Neural cell (in vitro differentiated cells): Measurements from ENCODE around the gene SORCS1. TPM values are rescaled to one million over a fixed set of nuclear protein-coding genes. Genes with fewer than 3 reads are reported as not detected.

Source experiments
- H2AFZ ChIP-seq: fragments of 200-600, 300-800 bp; sonication (generic), shearing (Covaris generic); 2 replicates; pipeline ENCODE4 v1.6.0; 2014; ENCODE audit warnings: low read depth, mild to moderate bottlenecking, antibody characterized with exemption, low read length, moderate library complexity
- H3F3A ChIP-seq: fragments of 200-600 bp; shearing (Covaris generic); 2 replicates; pipeline ENCODE4 v1.6.1; 2016; ENCODE audit warnings: mild to moderate bottlenecking, moderate library complexity, mixed read lengths, antibody characterized with exemption, low read length; ENCODE audit not compliant: insufficient read depth, poor library complexity, severe bottlenecking
- H3K27ac ChIP-seq: fragments of 200-600, 300-800 bp; sonication (generic), shearing (Covaris generic); 2 replicates; pipeline ENCODE4 v1.5.1; 2014; ENCODE audit warnings: mild to moderate bottlenecking, low read length, moderate library complexity
- H3K27me3 ChIP-seq: fragments of 300-800, 200-600 bp; sonication (generic), shearing (Covaris generic); 2 replicates; pipeline ENCODE4 v1.6.0; 2014; ENCODE audit warnings: mild to moderate bottlenecking, low read depth, low read length, moderate library complexity; ENCODE audit not compliant: insufficient read depth
- H3K36me3 ChIP-seq: fragments of 300-800, 200-600 bp; sonication (generic), shearing (Covaris generic); 2 replicates; pipeline ENCODE4 v1.5.1; 2014; ENCODE audit warnings: mild to moderate bottlenecking, antibody characterized with exemption, low read length, moderate library complexity; ENCODE audit not compliant: insufficient read depth
- H3K4me2 ChIP-seq: fragments of 300-800, 200-600 bp; sonication (generic), shearing (Covaris generic); 2 replicates; pipeline ENCODE4 v1.6.0; 2014; ENCODE audit warnings: mild to moderate bottlenecking, low read length
- H3K4me3 ChIP-seq: fragments of 300-800, 200-600 bp; sonication (generic), shearing (Covaris generic); 2 replicates; pipeline ENCODE4 v1.5.1; 2014; ENCODE audit warnings: mild to moderate bottlenecking, low read length, moderate library complexity
- H3K79me2 ChIP-seq: fragments of 200-600 bp; shearing (Covaris generic); replicated peaks from 2 replicates; pipeline ENCODE4 v1.6.0; 2014; ENCODE audit warnings: mild to moderate bottlenecking, low read length, moderate library complexity; ENCODE audit not compliant: insufficient read depth
- H3K9ac ChIP-seq: fragments of 300-800, 200-600 bp; sonication (generic), shearing (Covaris generic); 2 replicates; pipeline ENCODE4 v1.6.1; 2016; ENCODE audit warnings: mild to moderate bottlenecking, low read length, mixed read lengths
- H3K9me2 ChIP-seq: fragments of 200-600 bp; shearing (Covaris generic); 2 replicates; pipeline ENCODE4 v1.6.1; 2016; ENCODE audit warnings: mild to moderate bottlenecking, low read length, mixed read lengths; ENCODE audit not compliant: insufficient read depth
- H3K9me3 ChIP-seq: fragments of 200-600, 300-800 bp; sonication (generic), shearing (Covaris generic); 2 replicates; pipeline ENCODE4 v1.6.1; 2016; ENCODE audit warnings: mild to moderate bottlenecking, mixed run types, low read length, moderate library complexity, mixed read lengths
- H4K20me1 ChIP-seq: fragments of 200-600 bp; shearing (Covaris generic); 2 replicates; pipeline ENCODE4 v1.6.1; 2016; ENCODE audit warnings: mild to moderate bottlenecking, mixed run types; ENCODE audit not compliant: insufficient read depth
- CTCF ChIP-seq: fragments of 450-650 bp; IDR thresholded peaks from 2 replicates; pipeline ENCODE4 v1.5.1; 2014; ENCODE audit warnings: antibody characterized with exemption, mild to moderate bottlenecking, moderate library complexity; ENCODE audit not compliant: poor library complexity, severe bottlenecking
- EP300 ChIP-seq: fragments of 450-650 bp; conservative IDR thresholded peaks from 2 replicates; pipeline ENCODE4 v1.6.1; 2014; ENCODE audit warnings: antibody characterized with exemption, mild to moderate bottlenecking, moderate library complexity; ENCODE audit not compliant: poor library complexity, severe bottlenecking
- EZH2 ChIP-seq: fragments of 200-600, 300-800 bp; shearing (Covaris generic), sonication (generic); IDR thresholded peaks from 2 replicates; pipeline ENCODE4 v1.6.1; 2014; ENCODE audit warnings: antibody characterized with exemption, low read length, borderline replicate concordance, mild to moderate bottlenecking; ENCODE audit not compliant: insufficient read depth, poor library complexity, severe bottlenecking
- MXI1 ChIP-seq: fragments of 450-650 bp; conservative IDR thresholded peaks from 2 replicates; pipeline ENCODE4 v1.6.1; 2014; ENCODE audit warnings: antibody characterized with exemption, mild to moderate bottlenecking; ENCODE audit not compliant: poor library complexity, severe bottlenecking
- POLR2AphosphoS5 ChIP-seq: IDR thresholded peaks from 2 replicates; pipeline ENCODE4 v1.6.1; 2012
- RAD21 ChIP-seq: fragments of 450-650 bp; conservative IDR thresholded peaks from 2 replicates; pipeline ENCODE4 v1.6.1; 2014; ENCODE audit warnings: antibody characterized with exemption, mild to moderate bottlenecking, moderate library complexity
- REST ChIP-seq: IDR thresholded peaks from 2 replicates; pipeline ENCODE4 v1.6.1; 2012; ENCODE audit warnings: borderline replicate concordance
- SMC3 ChIP-seq: fragments of 450-650 bp; conservative IDR thresholded peaks from 2 replicates; pipeline ENCODE4 v1.6.1; 2014; ENCODE audit warnings: antibody characterized with exemption, mild to moderate bottlenecking, moderate library complexity; ENCODE audit not compliant: poor library complexity
- TAF1 ChIP-seq: IDR thresholded peaks from 2 replicates; pipeline ENCODE4 v1.6.1; 2012; ENCODE audit warnings: low read depth
- polyA plus RNA-seq: library from polyadenylated mRNA; depleted of rRNA; stranded (reverse); fragments of >200 nt; gene quantifications from 2 replicates; pipeline ENCODE4 v1.2.3, GENCODE V29; 2014

Gene SORCS1
- polyA plus RNA-seq, 1 donor from 2014 or later = 27.0 TPM

DNA sequence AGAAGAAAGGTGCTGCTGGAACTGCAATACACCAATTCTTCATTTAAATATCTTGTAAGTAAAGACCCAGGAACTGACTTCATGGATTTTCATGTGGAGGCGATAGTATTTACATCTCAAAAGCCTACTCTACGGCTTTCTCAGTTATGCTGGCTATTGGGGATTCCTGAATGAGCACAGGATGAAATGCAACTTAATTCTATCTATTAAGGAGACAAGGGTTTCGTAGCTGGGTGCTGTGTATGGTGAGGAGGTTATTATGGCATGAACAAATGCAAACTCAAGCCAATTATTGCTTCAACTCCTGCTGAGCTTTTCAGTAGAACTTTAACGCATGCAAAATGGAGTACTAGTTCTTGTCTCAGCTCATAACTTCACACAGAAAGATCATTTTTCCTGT, 251.2 kb downstream of the SORCS1 start:
- no peaks in the 10 kb centered on the region for H3K79me2 ChIP-seq

DNA sequence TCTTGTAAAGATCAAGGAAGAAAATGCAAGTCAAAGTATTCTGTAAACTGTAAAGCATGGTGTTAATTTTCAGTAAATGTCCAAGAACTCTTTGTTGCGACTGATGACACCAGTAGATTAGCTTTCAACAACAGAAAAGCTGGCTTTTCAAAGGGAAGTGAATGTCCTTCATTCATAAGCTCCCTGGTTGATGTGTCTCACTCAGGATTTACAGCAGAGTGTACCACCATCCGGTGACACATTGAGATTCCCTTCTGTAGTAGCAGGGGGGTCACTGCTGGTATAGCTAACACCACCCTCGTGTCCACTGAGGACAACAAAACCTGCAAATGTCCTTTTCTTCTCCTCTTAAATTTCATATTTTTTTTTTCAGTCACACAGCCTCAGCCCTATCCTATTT, 253.4 kb downstream of the SORCS1 start:
- Histone ChIP-seq H3K9me3 (no peaks in the 10 kb centered on the region), H3K9me2 (no peaks in the 10 kb centered on the region), H3K9ac (no peak overlapping the region), H3K79me2 (no peaks in the 10 kb centered on the region), H3K36me3 (no peaks in the 10 kb centered on the region), H2AFZ (no peak overlapping the region), H3K4me3 (no peak overlapping the region), H3F3A (no peaks in the 10 kb centered on the region), H4K20me1 (no peaks in the 10 kb centered on the region), H3K4me2 (no peak overlapping the region), H3K27ac (no peak overlapping the region), H3K27me3 (no peaks in the 10 kb centered on the region)
- TF ChIP-seq MXI1 (no peak), SMC3 (no peak), RAD21 (no peak), CTCF (no peak), POLR2AphosphoS5 (no peak), EP300 (no peak), REST (no peak), EZH2 (no peak), TAF1 (no peak)

More for the DNA sequence above, 251.2 kb downstream of the SORCS1 start:
- Histone ChIP-seq H3K36me3 (no peaks in the 10 kb centered on the region), H3K27me3 (no peaks in the 10 kb centered on the region), H2AFZ (no peak overlapping the region), H3K9ac (no peak overlapping the region), H3K9me2 (no peaks in the 10 kb centered on the region), H3K27ac (no peak overlapping the region), H4K20me1 (no peaks in the 10 kb centered on the region), H3K4me2 (peak overlapping the region; percentile 25), H3K9me3 (no peaks in the 10 kb centered on the region), H3F3A (no peaks in the 10 kb centered on the region), H3K4me3 (peak overlapping the region; percentile 40)
- no peak for TF ChIP-seq POLR2AphosphoS5

DNA sequence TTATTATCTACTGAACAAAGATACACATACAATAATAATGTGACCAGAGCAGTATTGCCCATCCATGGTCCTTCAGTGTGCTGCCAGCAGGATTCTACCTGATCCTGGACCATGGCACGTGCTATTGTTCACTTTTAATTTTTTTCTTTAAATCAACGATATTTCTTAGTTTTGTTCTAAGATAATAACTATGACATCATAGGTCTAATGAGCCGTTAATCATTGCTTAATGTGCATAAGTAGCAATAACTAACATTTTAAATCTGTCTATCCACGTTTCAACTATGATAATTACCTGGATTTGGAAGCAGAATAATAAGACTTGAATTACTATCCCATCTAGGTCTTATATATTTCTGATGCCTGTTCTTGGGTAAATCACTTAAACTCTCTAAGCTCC, 253.8 kb downstream of the SORCS1 start:
- no peaks in the 10 kb centered on the region for H3K36me3 ChIP-seq
- TF ChIP-seq TAF1 (no peak), EP300 (no peak), CTCF (no peak)
- no peaks in the 10 kb centered on the region for H3K27me3 ChIP-seq
- H3F3A ChIP-seq = no peaks in the 10 kb centered on the region
- H3K9me3 ChIP-seq = no peaks in the 10 kb centered on the region
- no peaks in the 10 kb centered on the region for H4K20me1 ChIP-seq
- no peak overlapping the region for H2AFZ ChIP-seq
- no peaks in the 10 kb centered on the region for H3K79me2 ChIP-seq
- no peak overlapping the region for H3K9ac ChIP-seq
- H3K4me3 ChIP-seq = no peak overlapping the region
- H3K9me2 ChIP-seq = no peaks in the 10 kb centered on the region
- H3K4me2 ChIP-seq = no peak overlapping the region
- H3K27ac ChIP-seq = no peak overlapping the region
